MM.1S (cell line): ENCODE data around the gene CMIP.

Experiments
- CTCF ChIP-seq: fragments of 300-600 bp; sonication (generic); IDR thresholded peaks from 2 replicates; pipeline ENCODE4 v1.5.1; 2016; ENCODE audit warnings: antibody characterized with exemption, low read length, mixed read lengths
- EZH2phosphoT487 ChIP-seq: fragments of 300-600 bp; sonication (generic); IDR thresholded peaks from 2 replicates; pipeline ENCODE4 v1.6.1; 2018; ENCODE audit warnings: antibody characterized with exemption, low read length

- TF ChIP-seq CTCF (no peak), EZH2phosphoT487 (no peak)
Observed at GRCh38 chr16:81435103-81435502, 9.5 kb upstream of the CMIP start.
